Left ventricle myocardium superior (tissue), 1 donor: Measurements from ENCODE around the gene DELE1. TPM values are rescaled to one million over a fixed set of nuclear protein-coding genes. Genes with fewer than 3 reads are reported as not detected.

Source experiments
- ATAC-seq: fragments of 200-7000 bp; cut with Tn5 transposase; one replicate; pipeline ENCODE4 v1.9.1; 2020; ENCODE audit warnings: mild to moderate bottlenecking, moderate library complexity
- DNase-seq: peaks from one replicate; pipeline ENCODE4 v3.0.0-alpha.2; 2020
- intact Hi-C: fragments of 100-400 bp; cut with micrococcal nuclease; formaldehyde crosslinking; loops from one replicate; pipeline ENCODE4 v1.11.0; 2022
- total RNA-seq: library from RNA; stranded (reverse); fragmentation: NEBNext Ultra II Directional; extraction: Animal tissue kit (Norgen Biotek cat#: 25700); gene quantifications from one replicate; pipeline ENCODE4 v1.2.1, GENCODE V29; 2021
- donor health status: DM: no; HTN: yes; CAD: no; lungs with severe emphysema.

DELE1 gene
- total RNA-seq, 1 donor from 2014 or later, result 107 TPM

- intact Hi-C loops, result loop anchor here (10.0 kb wide), 1 partner anchor 84 kb away; no protein-coding TSS in a partner anchor
- peak; percentile 98 for ATAC-seq
- peak; percentile 97 for DNase-seq
Measured at GRCh38 chr5:141968914-141969608, 45.4 kb downstream of the DELE1 start, which contains the start of gene RNF14. Gene RNF14 (plus strand): TSS chr5:141969105. CDS start chr5:141973589, 4,484 bp downstream.

- DNase-seq (no peak), ATAC-seq (peak; percentile 36)
- intact Hi-C loops, result loop anchor here (10.0 kb wide), 1 partner anchor 85 kb away; no protein-coding TSS in a partner anchor
Measured at GRCh38 chr5:141969783-141970771, 46.4 kb downstream of the DELE1 start.

- intact Hi-C loops, result no loop called here
- ATAC-seq (no peak), DNase-seq (no peak)
Measured at GRCh38 chr5:141973871-141974595, 50.4 kb downstream of the DELE1 start.

GRCh38 chr5:141976176-141976575 lies 52.5 kb downstream of the DELE1 start:
- ATAC-seq (no peak), DNase-seq (no peak)
- intact Hi-C loops, result no loop called here

- intact Hi-C loops, result no loop called here
- ATAC-seq, result no peak
Measured at GRCh38 chr5:141978389-141978788, 54.7 kb downstream of the DELE1 start.

GRCh38 chr5:141982626-141983025 lies 59.0 kb downstream of the DELE1 start:
- DNase-seq, result no peak
- intact Hi-C loops, result no loop called here
- ATAC-seq, result no peak

More at GRCh38 chr5:141978389-141978788, 54.7 kb downstream of the DELE1 start:
- DNase-seq, result no peak

- no peak for ATAC-seq
- DNase-seq, result no peak
- intact Hi-C loops, result no loop called here
Measured at GRCh38 chr5:141986072-141986471, 62.4 kb downstream of the DELE1 start.

- ATAC-seq, result no peak
- DNase-seq, result no peak
- intact Hi-C loops, result no loop called here
Measured at GRCh38 chr5:141989720-141990119, 66.0 kb downstream of the DELE1 start.

Other genes starting within 250 kb of the DELE1 start
- 13.2 TPM for gene ARAP3, start 241.6 kb upstream of the DELE1 start, total RNA-seq
- gene PCDH1, start 45.5 kb upstream of the DELE1 start, total RNA-seq, result 17.2 TPM
- 11.1 TPM for gene PCDH12, start 34.3 kb downstream of the DELE1 start, total RNA-seq
- 99.8 TPM for gene RNF14, start 45.2 kb downstream of the DELE1 start, total RNA-seq
- 20.2 TPM for gene GNPDA1, start 89.2 kb downstream of the DELE1 start, total RNA-seq
- gene NDFIP1, start 184.9 kb downstream of the DELE1 start, total RNA-seq, result 54.3 TPM